Thymus (tissue), 11 donors: ENCODE results near the gene AHCYL1. TPM values are rescaled to one million over a fixed set of nuclear protein-coding genes. Genes with fewer than 3 reads are reported as not detected.

Experiments
- DNase-seq, 9 donors: peaks; one replicate each; pipeline ENCODE4 v3.0.0-alpha.2; 2013; ENCODE audit warnings: low spot score in 9 of 9, low read depth in 6 of 9, missing footprints in 1 of 9
- H3K27ac ChIP-seq, 2 donors: one replicate each; pipeline ENCODE4 v1.5.1; 2013; ENCODE audit warnings: control low read depth in 1 of 2, low read depth in 1 of 2, low read length in 1 of 2, mild to moderate bottlenecking in 1 of 2, moderate library complexity in 1 of 2
- H3K27me3 ChIP-seq, 2 donors: one replicate each; pipeline ENCODE4 v1.5.1; 2013; ENCODE audit warnings: low read length in 1 of 2; ENCODE audit not compliant: control insufficient read depth in 2 of 2, insufficient read depth in 1 of 2
- H3K36me3 ChIP-seq, 2 donors: one replicate each; pipeline ENCODE4 v1.5.1; 2013; ENCODE audit warnings: low read length in 1 of 2, mild to moderate bottlenecking in 1 of 2, moderate library complexity in 1 of 2; ENCODE audit not compliant: control insufficient read depth in 2 of 2, insufficient read depth in 2 of 2
- H3K4me1 ChIP-seq, 2 donors: one replicate each; pipeline ENCODE4 v1.5.1; 2013; ENCODE audit warnings: low read length in 2 of 2; ENCODE audit not compliant: control insufficient read depth in 2 of 2, insufficient read depth in 2 of 2
- H3K4me3 ChIP-seq, 2 donors: one replicate each; pipeline ENCODE4 v1.5.1; 2013; ENCODE audit warnings: low read length in 2 of 2, control low read depth in 1 of 2, mild to moderate bottlenecking in 1 of 2
- H3K9me3 ChIP-seq, 2 donors: one replicate each; pipeline ENCODE4 v1.5.1; 2013; ENCODE audit warnings: low read length in 1 of 2, mild to moderate bottlenecking in 1 of 2; ENCODE audit not compliant: control insufficient read depth in 2 of 2, insufficient read depth in 1 of 2
- WGBS: extraction: QIAGEN DNeasy Blood & Tissue Kit; methylation state at CpG from one replicate; pipeline ENCODE4 v1.1.7; 2013; 5-methylcytosine and 5-hydroxymethylcytosine counted together
- polyA plus RNA-seq: library from polyadenylated mRNA; stranded (reverse); fragments of 200-250 nt; gene quantifications from one replicate; pipeline ENCODE4 v1.2.3, GENCODE V29; 2013
- total RNA-seq: library from RNA; stranded (reverse); fragments of 120-200 nt; gene quantifications from one replicate; pipeline ENCODE4 v1.2.4, GENCODE V29; 2013
- donor health status: healthy.

Gene AHCYL1
- total and polyA plus RNA-seq, 2 donors = 19.3 to 33.7 TPM

GRCh38 chr1:110057963-110058518, 73.5 kb downstream of the AHCYL1 start:
- H3K4me1 ChIP-seq = peaks cover 0 to 2% of the 10 kb centered on the region in 2 donors

GRCh38 chr1:110058591-110058990, 74.0 kb downstream of the AHCYL1 start:
- no peaks in the 10 kb centered on the region for H3K27me3 ChIP-seq
- H3K4me1 ChIP-seq = peaks cover 0 to 2% of the 10 kb centered on the region in 2 donors
- no peaks in the 10 kb centered on the region for H3K9me3 ChIP-seq
- H3K27ac ChIP-seq = no peak overlapping the region
- H3K4me3 ChIP-seq = no peak overlapping the region
- H3K36me3 ChIP-seq = peaks cover 56 to 67% of the 10 kb centered on the region in 2 donors
- DNase-seq = no peak
- WGBS = 95% methylated on average over 1 of the region's 1 CpG

More at GRCh38 chr1:110057963-110058518, 73.5 kb downstream of the AHCYL1 start:
- Histone ChIP-seq H3K36me3 (peaks cover 61 to 72% of the 10 kb centered on the region in 2 donors), H3K27me3 (no peaks in the 10 kb centered on the region), H3K4me3 (no peak overlapping the region), H3K27ac (no peak overlapping the region), H3K9me3 (no peaks in the 10 kb centered on the region)
- WGBS = 96% methylated on average over 7 of the region's 7 CpGs
- no peak for DNase-seq

GRCh38 chr1:110059133-110059863, 74.7 kb downstream of the AHCYL1 start:
- whole genome bisulfite sequencing = 85% methylated on average over 6 of the region's 6 CpGs
- H3K36me3 ChIP-seq = peaks cover 49 to 60% of the 10 kb centered on the region in 2 donors
- peaks cover 0 to 2% of the 10 kb centered on the region in 2 donors for H3K4me1 ChIP-seq
- H3K9me3 ChIP-seq = no peaks in the 10 kb centered on the region
- peaks cover 0 to 4% of the 10 kb centered on the region in 2 donors for H3K27me3 ChIP-seq
- H3K27ac ChIP-seq = no peak overlapping the region
- DNase-seq = no peak
- H3K4me3 ChIP-seq = no peak overlapping the region

GRCh38 chr1:110060034-110060661, 75.6 kb downstream of the AHCYL1 start:
- peak in 3 of 9 donors; percentile 24 to 55 (median 44) for DNase-seq
- H3K9me3 ChIP-seq = no peaks in the 10 kb centered on the region
- peaks cover 2 to 12% of the 10 kb centered on the region in 2 donors for H3K27me3 ChIP-seq
- peaks cover 40 to 51% of the 10 kb centered on the region in 2 donors for H3K36me3 ChIP-seq
- WGBS = 95% methylated on average over 9 of the region's 9 CpGs
- no peak overlapping the region for H3K4me3 ChIP-seq
- H3K4me1 ChIP-seq = peaks cover 0 to 2% of the 10 kb centered on the region in 2 donors
- no peak overlapping the region for H3K27ac ChIP-seq

- Histone ChIP-seq H3K9me3 (no peaks in the 10 kb centered on the region), H3K4me1 (peaks cover 0 to 2% of the 10 kb centered on the region in 2 donors), H3K4me3 (no peak overlapping the region), H3K36me3 (peaks cover 35 to 46% of the 10 kb centered on the region in 2 donors), H3K27ac (no peak overlapping the region), H3K27me3 (peaks cover 4 to 18% of the 10 kb centered on the region in 2 donors)
- DNase-seq = no peak
- WGBS = 99% methylated on average over 7 of the region's 7 CpGs
Observed at GRCh38 chr1:110060662-110061060, 76.1 kb downstream of the AHCYL1 start.

- peaks cover 28 to 39% of the 10 kb centered on the region in 2 donors for H3K36me3 ChIP-seq
Observed at GRCh38 chr1:110061341-110061740, 76.8 kb downstream of the AHCYL1 start.

GRCh38 chr1:110062612-110063011, 78.0 kb downstream of the AHCYL1 start:
- Histone ChIP-seq H3K27ac (no peak overlapping the region), H3K9me3 (peaks cover 1 to 3% of the 10 kb centered on the region in 2 donors), H3K4me3 (no peak overlapping the region), H3K36me3 (peaks cover 16 to 27% of the 10 kb centered on the region in 2 donors), H3K4me1 (peaks cover 0 to 6% of the 10 kb centered on the region in 2 donors), H3K27me3 (peaks cover 21 to 36% of the 10 kb centered on the region in 2 donors)
- DNase-seq = no peak
- 98% methylated on average over 2 of the region's 2 CpGs for WGBS

More at GRCh38 chr1:110061341-110061740, 76.8 kb downstream of the AHCYL1 start:
- Histone ChIP-seq H3K9me3 (no peaks in the 10 kb centered on the region), H3K4me1 (peaks cover 0 to 2% of the 10 kb centered on the region in 2 donors), H3K27me3 (peaks cover 9 to 24% of the 10 kb centered on the region in 2 donors), H3K4me3 (no peak overlapping the region), H3K27ac (no peak overlapping the region)
- WGBS = 98% methylated on average over 10 of the region's 10 CpGs
- no peak for DNase-seq

GRCh38 chr1:110063781-110064180, 79.2 kb downstream of the AHCYL1 start:
- peaks cover 0 to 12% of the 10 kb centered on the region in 2 donors for H3K4me1 ChIP-seq
- DNase-seq = no peak
- peaks cover 5 to 18% of the 10 kb centered on the region in 2 donors for H3K36me3 ChIP-seq
- no peak overlapping the region for H3K27ac ChIP-seq
- peaks cover 33 to 48% of the 10 kb centered on the region in 2 donors for H3K27me3 ChIP-seq
- 75% methylated on average over 4 of the region's 4 CpGs for WGBS
- H3K9me3 ChIP-seq = peaks cover 1 to 3% of the 10 kb centered on the region in 2 donors
- no peak overlapping the region for H3K4me3 ChIP-seq
